Measurements from ENCODE around the gene NTSR2.

The NTSR2 gene, protein sequence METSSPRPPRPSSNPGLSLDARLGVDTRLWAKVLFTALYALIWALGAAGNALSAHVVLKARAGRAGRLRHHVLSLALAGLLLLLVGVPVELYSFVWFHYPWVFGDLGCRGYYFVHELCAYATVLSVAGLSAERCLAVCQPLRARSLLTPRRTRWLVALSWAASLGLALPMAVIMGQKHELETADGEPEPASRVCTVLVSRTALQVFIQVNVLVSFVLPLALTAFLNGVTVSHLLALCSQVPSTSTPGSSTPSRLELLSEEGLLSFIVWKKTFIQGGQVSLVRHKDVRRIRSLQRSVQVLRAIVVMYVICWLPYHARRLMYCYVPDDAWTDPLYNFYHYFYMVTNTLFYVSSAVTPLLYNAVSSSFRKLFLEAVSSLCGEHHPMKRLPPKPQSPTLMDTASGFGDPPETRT

DNA sequence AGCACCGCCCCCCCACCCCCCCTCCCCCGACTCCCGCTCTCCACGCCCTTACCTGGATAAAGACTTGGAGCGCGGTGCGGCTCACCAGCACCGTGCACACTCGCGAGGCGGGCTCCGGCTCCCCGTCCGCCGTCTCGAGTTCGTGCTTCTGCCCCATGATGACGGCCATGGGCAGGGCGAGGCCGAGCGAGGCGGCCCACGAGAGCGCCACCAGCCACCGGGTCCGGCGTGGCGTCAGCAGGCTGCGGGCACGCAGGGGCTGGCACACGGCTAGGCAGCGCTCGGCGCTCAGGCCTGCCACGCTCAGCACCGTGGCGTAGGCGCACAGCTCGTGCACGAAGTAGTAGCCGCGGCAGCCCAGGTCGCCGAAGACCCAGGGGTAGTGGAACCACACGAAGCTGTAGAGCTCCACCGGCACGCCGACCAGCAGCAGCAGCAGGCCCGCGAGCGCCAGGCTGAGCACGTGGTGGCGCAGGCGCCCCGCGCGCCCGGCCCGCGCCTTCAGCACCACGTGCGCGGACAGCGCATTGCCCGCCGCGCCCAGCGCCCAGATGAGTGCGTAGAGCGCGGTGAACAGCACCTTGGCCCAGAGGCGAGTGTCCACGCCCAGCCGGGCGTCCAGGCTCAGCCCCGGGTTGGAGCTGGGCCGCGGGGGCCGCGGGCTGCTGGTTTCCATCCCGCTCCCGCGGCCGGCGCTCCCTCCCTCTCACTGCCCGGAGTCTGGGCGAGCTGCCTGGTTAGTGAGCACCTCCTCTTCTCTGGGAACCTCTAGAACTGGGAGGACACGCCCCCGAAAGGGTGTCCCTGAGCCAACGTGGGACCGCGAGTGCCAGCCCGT is at the start of gene NTSR2:
Gene NTSR2, minus strand, starts transcription at position 742 of the 838 bp plus-strand sequence. Its CDS starts 66 bp downstream, at position 676.
- no peak for DNase-seq (ENCODE audit: low read depth, low spot score)

DNA sequence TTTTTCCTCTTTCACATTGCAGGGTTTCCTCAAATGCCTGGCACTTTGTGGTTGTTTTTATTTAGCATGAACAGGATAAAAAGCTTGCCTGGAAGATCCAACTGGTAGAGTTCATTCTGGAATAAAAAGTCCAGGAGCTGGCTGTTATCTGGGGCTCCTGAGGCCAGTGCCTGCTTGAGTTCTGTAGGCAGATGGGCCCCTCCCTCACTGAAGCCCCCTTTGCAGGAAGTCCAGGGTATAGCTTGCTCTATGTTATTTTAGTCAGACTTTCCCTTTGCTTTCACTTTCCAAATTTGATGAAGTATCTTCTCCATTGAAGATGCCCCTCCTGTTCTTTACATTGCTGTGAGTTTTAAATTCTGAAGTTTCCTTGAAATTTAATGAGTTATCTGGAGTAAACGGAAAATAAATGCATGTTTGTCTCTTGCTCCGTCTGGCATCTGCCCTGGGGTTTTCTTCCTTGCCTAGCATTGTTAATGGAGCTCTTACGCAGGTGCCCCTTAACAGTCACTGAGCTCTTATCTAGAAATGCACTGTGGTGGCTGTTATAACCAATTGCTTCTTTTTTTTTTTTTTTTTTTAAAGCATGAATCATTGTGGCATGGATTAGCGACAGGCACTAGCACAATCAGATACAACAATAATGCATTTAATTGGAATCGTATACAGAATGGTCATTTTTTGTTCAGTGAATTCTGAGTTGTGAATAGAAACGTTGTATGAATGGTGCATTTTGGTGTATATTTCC is 49.4 kb upstream of the NTSR2 start:
- no peak for DNase-seq (ENCODE audit: low read depth, low spot score)

DNA sequence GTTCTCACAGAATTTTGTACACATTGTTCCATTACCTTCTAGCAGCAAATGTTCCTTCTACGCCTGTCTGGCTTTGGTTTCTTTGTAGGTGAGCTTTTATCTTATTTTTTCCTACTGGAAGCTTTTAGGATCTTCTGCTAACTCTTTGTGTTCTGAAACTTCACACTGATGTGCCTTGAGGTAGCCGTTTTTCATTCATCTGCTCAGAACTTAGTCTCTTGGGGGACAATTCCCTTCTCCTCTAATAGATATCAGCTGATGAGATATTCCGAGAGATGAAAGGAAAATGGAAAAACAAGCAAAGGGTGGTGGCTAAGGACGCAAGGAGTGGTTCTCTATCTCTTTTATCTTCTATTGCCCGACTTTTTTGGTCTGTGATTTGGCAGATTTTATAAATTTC is 48.6 kb upstream of the NTSR2 start:
- no peak for DNase-seq (ENCODE audit: low read depth, low spot score)

DNA sequence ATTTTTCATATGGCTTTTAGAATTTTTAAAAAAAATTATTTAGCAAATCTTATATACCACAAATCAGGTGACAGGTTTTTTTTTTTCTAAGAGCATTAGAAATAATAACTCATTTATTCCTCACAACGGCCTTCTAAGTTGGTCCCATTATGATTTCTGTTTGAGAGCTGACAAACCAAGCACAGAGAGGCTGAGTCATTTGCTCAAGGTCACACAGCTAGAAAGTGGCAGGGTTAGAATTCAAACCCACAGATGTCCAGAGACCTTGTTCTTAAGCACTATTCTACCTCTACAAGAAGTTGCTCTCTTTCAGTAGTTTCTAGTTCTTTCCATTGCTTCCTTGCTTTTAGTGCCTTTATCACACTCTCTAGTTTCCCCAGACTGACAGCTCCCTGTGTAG is 47.6 kb upstream of the NTSR2 start:
- no peak for DNase-seq (ENCODE audit: low read depth, low spot score)

DNA sequence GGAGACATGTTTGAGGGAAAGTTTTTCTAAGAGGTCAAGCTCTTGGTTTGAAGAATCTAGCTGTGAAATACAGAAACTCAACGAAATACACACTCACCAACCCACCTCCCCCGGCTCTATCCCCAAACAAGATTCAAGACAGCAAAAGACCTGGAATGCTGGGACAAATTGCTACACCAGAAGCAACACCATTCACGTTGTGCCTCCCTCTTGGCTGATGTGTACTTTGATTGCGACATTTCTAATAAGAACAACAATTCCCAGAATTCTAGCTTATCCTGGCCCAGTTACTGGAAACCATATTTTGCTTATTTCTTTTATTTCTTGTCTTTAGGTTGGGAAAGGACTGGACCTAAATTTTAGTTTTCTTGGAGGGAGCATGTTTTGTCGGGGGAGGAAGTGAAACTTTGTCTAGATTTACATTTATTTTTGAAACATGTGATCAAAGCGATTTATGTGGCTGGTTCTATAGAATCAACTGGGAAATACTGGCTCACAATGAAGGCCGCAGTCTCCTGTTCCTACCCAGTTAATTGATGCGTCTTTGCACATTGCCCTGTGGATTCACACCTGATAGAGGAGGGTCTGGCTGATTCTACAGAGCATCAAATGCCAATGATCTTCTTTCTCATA is 46.8 kb upstream of the NTSR2 start:
- DNase-seq (ENCODE audit: low read depth, low spot score) = no peak

DNA sequence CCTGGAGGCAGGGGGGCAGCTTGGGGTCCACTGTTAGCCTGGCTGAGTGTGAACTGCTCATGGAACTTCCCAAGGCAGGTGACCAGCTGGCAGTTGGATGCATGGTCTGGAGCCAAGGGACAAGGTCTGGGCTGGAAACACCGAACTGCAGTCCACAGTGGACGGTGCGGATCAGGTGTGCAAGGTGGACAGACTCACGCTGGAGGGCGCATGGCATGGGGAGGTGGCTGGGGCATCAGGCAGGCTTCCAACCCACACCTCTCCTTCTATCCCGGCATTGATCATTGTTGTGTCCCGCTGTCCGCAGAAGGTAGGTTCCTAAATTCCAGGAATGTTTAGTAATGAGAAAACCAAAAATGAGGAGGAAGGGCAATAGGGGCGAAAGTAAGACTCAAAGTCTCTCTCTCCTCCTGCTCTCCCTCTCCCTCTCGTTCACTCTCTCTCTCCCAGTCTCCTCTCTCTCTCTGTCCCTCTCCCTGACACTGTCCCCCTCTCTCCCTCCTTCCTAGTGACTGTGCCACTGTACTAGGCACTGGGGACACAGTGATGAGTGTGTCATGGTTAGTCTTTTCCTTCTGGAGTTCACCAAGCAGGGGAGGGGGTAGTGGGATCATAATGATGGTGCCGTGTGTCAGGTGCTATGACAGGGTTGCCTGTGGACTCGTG is 46.1 kb upstream of the NTSR2 start:
- no peak for DNase-seq (ENCODE audit: low read depth, low spot score)

DNA sequence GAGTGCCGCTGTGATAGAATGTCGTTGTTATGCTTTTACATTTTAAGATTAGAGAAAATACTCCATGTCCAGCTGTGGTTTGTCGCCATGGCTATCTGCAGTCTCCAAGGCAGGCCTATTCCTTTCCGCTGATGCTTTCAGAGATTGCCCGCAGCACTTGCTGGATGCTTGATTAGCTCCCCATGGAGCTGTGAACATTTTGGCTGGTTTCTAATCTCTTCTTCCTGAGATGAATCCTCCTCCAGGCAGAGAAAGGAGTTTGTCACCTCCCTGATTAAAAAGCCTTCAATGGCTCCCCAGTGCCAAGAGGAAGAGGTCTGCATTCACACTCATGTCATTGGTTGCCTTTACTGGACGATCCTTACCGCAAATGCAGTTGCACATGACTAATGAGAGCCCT is 43.8 kb upstream of the NTSR2 start:
- no peak for DNase-seq (ENCODE audit: low read depth, low spot score)

DNA sequence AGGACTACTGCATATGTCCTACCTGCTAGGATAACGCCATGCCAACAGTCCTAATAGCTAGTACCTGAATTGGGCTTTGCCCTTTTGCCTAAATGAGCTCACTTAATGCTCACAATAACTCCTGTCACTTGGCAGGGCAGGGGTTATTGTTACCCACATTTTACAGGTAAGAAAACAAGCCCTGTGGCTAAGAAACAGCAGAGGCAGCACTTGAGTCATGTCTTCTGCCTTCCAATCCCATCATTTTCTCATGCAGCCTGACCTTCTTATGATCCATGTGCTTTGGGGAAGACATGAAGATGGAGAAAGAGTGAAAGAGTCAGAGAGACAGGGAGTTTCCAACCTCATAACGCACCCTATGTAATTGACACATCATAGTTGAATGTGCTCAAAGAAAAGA is 42.9 kb upstream of the NTSR2 start:
- DNase-seq (ENCODE audit: low read depth, low spot score) = no peak

DNA sequence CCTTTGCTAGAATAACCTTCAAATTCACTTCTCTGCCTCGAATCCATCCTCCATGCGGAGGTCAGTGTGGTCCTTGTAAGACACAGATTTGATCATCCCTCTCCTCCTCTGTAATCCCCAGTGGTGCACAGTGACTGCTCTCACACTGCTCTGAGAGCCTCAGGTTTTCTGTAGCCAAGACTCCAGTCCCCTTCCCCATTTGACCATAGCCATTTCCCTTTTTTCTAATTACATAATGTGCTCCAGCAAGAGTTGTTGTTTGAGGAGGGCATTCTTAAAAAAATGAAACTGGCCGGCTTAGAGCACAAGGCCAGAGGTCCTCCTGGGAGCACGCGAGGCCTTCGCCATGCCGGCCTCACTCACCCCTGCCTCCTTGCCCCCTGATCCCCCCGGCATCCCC is 41.8 kb upstream of the NTSR2 start:
- no peak for DNase-seq (ENCODE audit: low read depth, low spot score)

DNA sequence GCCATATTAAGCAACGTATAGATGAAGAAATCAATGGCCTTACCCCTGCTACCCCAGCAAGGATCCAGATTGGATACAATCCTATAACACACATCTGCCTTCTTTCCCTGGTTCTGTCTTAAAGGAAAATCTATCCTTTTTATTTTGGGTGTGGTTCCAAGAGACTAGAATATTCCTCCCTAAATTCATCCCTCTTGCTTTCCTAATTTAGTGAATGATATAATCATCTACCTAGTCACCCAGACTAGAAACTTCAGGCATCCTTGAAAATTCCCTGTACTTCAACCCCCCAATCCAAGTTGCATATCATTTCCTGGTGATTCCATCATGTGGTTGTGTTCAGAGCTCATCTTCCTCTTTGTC is 41.3 kb upstream of the NTSR2 start:
- DNase-seq (ENCODE audit: low read depth, low spot score) = no peak

DNA sequence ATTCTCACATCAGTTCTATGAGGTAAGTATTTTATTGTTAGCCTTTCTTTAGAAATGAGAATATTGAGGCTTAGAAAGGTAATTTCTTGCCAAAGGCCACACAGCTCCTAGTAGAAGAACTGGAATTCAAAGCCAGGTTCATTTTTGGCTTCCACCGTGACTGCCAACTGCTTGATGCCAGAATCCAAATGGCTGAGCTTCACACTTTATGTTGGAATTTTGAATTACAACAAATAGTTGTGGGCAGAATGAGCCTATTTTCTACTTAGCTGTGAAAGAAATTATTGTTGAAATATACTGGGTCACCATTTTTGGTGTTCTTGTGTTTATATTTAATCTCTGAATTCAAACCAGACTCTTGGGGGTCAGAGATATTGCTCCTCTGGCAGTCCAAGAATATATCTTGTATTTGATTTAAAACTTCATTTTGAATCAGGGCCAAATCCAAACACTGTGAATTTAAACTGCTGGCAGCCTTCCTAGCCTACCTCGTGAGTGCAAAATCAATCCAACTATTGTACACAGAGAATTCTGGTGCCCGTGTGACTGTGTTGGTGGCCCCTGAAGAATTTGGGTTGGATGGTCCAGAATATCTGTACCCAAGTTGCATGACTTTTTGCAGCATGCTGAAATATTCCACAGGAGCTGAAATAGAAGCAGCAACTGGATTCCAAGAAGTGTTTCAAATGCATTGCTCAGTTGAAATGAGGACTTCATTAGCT is 40.8 kb upstream of the NTSR2 start:
- no peak for DNase-seq (ENCODE audit: low read depth, low spot score)

DNA sequence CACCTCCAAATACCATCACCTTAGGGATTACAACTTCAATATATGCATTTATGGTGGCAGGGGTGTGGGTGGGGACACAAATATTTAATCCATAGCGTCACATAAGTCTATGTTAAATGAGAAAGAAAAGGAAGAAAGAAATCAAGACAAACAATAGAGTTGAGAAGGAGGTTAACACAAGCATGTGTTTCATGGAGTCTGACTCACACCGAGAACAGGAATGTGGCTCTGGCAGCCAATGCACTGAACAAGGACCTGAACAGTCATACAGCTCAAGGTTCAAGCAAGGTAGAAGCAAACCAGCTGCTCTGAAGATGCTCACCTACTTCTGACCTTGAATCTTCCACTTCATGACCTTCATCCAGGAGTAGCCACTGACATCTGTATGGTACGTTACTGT is 40.2 kb upstream of the NTSR2 start:
- DNase-seq (ENCODE audit: low read depth, low spot score) = no peak

DNA sequence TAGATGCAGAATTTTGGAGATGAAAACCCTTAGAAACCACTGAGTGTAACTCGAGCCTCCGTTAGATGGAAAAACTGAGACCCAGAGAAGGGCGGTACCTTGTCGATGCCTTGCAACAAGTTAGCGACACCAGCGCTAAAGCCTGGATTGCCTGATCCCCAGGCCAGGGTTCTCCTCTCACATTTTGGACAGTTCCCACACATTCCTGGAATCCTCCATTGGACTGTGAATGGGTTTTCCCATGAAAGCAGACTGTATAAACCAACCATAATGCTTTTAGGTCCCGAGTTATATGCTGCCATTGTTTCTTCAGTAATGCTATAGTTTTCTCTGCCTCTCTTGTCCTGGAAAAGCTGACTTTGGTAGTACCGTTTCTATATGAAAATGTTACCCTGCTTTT is 39.3 kb upstream of the NTSR2 start:
- no peak for DNase-seq (ENCODE audit: low read depth, low spot score)

DNA sequence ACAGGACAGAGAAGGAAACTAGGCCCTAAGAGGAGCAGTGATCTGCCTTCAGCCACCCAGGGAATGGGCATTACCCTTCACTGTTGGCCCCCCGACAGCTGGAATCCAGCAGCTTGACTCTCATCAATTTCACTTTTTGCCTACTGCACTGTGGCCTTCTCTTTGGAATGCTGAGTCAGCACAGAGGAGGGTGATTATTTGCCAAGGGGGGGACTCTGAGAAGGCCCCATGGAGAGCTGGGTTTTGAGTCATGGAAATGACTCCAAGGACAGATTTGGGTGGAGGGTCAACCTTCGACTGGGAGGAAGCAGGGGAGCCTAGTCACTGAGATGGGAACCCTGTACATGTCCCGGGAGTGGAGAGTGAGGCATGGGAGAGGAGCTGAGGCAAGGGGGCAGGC is 38.1 kb upstream of the NTSR2 start:
- DNase-seq (ENCODE audit: low read depth, low spot score) = no peak

DNA sequence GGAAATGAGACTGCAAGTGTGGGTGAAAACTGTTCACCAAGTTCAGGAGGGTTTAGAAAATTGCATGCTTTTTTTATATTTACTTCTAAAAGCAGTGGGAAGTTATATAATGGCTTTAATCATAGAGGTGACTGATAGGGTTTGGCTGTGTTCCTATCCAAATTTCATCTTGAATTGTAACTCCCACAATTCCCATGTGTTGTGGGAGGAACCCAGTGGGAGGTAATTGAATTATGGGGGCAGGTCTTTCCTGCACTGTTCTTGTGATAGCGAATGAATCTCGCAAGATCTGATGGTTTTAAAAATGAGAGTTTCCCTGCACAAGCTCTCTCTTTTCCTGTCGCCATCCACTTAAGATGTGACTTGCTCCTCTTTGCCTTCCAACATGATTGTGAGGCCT is 35.7 kb upstream of the NTSR2 start:
- DNase-seq (ENCODE audit: low read depth, low spot score) = no peak

DNA sequence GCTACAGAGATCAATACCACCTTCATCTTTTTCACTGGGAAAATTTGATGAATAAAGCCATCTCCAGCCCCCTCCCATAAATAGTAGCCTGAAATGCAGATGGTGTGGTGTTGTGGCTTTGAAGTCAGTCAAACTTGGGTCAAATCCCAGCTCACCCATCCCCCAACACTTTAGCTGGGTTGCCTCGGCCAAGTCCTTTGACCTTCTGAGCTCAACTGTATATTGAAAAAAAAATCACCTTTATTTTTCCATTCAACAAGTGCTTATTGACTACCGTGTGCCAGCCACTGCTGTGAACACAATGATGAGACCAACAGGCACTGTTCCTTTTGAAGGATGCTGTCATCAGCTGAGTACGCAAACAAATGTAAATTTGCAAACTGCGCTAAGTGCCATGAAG is 35.1 kb upstream of the NTSR2 start:
- DNase-seq (ENCODE audit: low read depth, low spot score) = no peak

DNA sequence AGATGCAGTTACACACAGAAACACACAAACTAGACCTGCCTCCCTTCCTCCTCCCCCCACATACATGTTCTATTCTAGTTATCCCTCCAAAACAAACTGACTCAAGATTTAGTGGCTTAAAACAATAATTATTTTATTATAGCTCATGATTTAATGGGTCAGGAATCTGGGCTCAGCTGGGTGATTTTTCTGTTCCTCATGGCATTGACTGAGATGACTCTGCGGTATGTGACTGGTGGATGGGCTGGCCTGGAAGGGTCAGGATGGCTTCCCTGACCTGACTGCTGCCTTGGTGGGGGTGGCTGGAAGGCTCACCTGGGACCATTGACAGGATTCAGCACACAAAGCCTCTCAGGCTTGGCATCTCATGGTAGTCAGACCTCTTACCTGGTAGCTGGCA is 33.7 kb upstream of the NTSR2 start:
- DNase-seq (ENCODE audit: low read depth, low spot score) = no peak

DNA sequence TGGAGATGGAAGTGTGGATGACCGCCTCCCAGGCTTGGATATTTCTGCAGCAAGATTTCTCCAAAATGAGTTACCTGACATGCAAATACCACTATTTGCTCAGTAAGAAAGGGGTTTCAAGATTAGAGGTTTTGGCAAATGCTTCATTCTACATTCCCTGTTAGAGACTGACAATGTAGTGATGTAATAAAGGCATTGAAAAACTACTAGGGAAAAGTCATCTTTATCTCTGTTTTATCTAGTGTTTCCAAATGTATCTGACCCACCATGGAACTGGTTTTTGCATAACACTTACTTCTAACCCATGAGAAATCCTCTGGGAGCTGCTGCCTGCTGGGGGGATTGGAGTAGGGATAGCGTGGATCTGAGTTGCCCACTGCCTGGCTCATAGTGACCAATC is 33.0 kb upstream of the NTSR2 start:
- no peak for DNase-seq (ENCODE audit: low read depth, low spot score)

DNA sequence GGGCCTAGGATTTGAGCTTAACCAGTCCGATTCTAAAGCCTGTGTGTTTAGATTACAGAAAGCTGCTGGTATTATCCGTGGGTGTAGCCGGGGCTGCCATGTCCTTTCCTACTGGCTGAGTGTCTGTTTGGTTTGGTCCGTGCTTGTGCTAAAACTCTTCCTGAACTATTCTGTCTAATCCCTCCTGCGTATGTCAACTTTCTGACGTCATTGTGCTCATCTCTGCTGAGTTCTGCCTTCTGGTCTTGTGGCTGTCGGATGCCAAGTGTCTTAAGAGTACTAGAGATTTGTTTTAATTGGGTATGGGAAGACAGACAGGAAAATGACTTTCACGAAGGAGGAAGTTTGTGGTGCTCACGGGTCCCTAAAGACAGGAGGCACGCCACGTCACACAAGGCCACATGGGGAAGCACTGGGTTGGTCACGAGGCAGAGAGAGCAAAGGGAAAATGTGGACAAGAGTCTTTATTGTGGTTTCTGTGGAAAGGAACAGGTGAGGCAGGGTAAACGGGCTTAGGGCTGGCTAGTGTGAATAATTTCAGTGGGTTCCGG is 31.8 kb upstream of the NTSR2 start:
- no peak for DNase-seq (ENCODE audit: low read depth, low spot score)

DNA sequence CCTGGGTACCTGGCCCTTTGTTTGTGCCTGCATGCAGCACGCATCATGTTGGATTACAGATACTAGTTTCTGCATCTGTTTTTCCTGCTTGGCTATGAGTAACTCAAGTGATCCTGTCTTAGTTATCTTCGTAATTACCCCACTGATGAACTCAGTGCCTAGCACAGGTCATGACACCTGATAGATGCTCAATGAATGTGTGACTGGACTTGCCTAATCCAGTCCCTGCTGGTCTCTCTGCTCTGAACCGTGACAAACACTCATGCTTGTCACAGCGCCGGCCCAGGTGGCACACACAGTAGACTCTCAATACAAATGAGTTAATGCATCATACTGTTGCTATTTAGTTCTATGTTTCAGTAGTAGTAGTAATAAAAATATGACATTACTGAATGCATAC is 31.2 kb upstream of the NTSR2 start:
- DNase-seq (ENCODE audit: low read depth, low spot score) = no peak
